ENCODE data around the gene RPS6KB1.
A peak's percentile ranks its signal among the peaks of the same experiment; 100 is the strongest.

RPS6KB1 gene

GRCh38 chr17:59892251-59892923, 534 bp upstream of the RPS6KB1 start:
- peak overlapping the region; percentile 90 for H3K4me3 ChIP-seq (replicated peaks; ENCODE audit: low read depth, low read length)
- no peak for DNase-seq (ENCODE audit: extremely low read depth, low read depth)
- TF ChIP-seq CTCF (IDR thresholded peaks at IDR 0.05; ENCODE audit: low read depth, low read length, missing control alignments), result no peak

- no peak for TF ChIP-seq CTCF (IDR thresholded peaks at IDR 0.05; ENCODE audit: low read depth, low read length, missing control alignments)
- H3K4me3 ChIP-seq (replicated peaks; ENCODE audit: low read depth, low read length), result peak overlapping the region; percentile 90
- DNase-seq (ENCODE audit: extremely low read depth, low read depth), result no peak
These were observed 767 bp downstream of the RPS6KB1 start for GRCh38 chr17:59893676-59894100.

GRCh38 chr17:59897090-59897489, 4.2 kb downstream of the RPS6KB1 start:
- TF ChIP-seq CTCF (IDR thresholded peaks at IDR 0.05; ENCODE audit: low read depth, low read length, missing control alignments), result no peak

GRCh38 chr17:59899099-59899498, 6.2 kb downstream of the RPS6KB1 start:
- H3K4me3 ChIP-seq (replicated peaks; ENCODE audit: low read depth, low read length), result no peak overlapping the region
- DNase-seq (ENCODE audit: extremely low read depth, low read depth), result no peak
- TF ChIP-seq CTCF (IDR thresholded peaks at IDR 0.05; ENCODE audit: low read depth, low read length, missing control alignments), result no peak

More at GRCh38 chr17:59897090-59897489, 4.2 kb downstream of the RPS6KB1 start:
- DNase-seq (ENCODE audit: extremely low read depth, low read depth), result no peak
- H3K4me3 ChIP-seq (replicated peaks; ENCODE audit: low read depth, low read length), result no peak overlapping the region

- DNase-seq (ENCODE audit: extremely low read depth, low read depth), result no peak
- H3K4me3 ChIP-seq (replicated peaks; ENCODE audit: low read depth, low read length), result no peak overlapping the region
- TF ChIP-seq CTCF (IDR thresholded peaks at IDR 0.05; ENCODE audit: low read depth, low read length, missing control alignments), result no peak
These were observed 8.7 kb downstream of the RPS6KB1 start for GRCh38 chr17:59901604-59902003.

GRCh38 chr17:59903455-59903854, 10.5 kb downstream of the RPS6KB1 start:
- no peak overlapping the region for H3K4me3 ChIP-seq (replicated peaks; ENCODE audit: low read depth, low read length)
- DNase-seq (ENCODE audit: extremely low read depth, low read depth), result no peak
- no peak for TF ChIP-seq CTCF (IDR thresholded peaks at IDR 0.05; ENCODE audit: low read depth, low read length, missing control alignments)

- no peak for TF ChIP-seq CTCF (IDR thresholded peaks at IDR 0.05; ENCODE audit: low read depth, low read length, missing control alignments)
- H3K4me3 ChIP-seq (replicated peaks; ENCODE audit: low read depth, low read length), result no peak overlapping the region
- no peak for DNase-seq (ENCODE audit: extremely low read depth, low read depth)
These were observed 14.5 kb downstream of the RPS6KB1 start for GRCh38 chr17:59907467-59907866.
